ENCODE measurements around the gene TRAPPC14.

DNA sequence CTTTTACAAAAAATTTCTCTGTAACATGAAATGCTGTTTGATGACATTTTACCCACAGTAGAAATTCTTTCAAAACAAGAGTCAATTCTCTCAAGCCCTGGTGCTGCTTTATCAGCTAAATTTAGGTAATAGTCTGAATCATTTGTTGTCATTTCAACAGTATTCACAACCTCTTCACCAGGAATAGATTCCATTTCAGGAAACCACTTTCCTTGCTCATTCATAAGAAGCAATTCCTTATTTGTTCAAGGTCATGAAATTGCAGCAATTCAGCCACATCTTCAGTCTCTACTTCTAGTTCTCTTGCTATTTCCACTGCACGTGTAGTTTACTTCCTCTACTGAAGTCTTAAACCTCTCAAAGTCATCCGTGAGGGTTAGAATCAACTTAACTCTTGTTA is 33.3 kb upstream of the TRAPPC14 start:
- no peak for TF ChIP-seq EZH2 (IDR thresholded peaks at IDR 0.05; ENCODE audit: low read length, unreplicated experiment)
- TF ChIP-seq, protein P1, sequence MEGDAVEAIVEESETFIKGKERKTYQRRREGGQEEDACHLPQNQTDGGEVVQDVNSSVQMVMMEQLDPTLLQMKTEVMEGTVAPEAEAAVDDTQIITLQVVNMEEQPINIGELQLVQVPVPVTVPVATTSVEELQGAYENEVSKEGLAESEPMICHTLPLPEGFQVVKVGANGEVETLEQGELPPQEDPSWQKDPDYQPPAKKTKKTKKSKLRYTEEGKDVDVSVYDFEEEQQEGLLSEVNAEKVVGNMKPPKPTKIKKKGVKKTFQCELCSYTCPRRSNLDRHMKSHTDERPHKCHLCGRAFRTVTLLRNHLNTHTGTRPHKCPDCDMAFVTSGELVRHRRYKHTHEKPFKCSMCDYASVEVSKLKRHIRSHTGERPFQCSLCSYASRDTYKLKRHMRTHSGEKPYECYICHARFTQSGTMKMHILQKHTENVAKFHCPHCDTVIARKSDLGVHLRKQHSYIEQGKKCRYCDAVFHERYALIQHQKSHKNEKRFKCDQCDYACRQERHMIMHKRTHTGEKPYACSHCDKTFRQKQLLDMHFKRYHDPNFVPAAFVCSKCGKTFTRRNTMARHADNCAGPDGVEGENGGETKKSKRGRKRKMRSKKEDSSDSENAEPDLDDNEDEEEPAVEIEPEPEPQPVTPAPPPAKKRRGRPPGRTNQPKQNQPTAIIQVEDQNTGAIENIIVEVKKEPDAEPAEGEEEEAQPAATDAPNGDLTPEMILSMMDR (conservative IDR thresholded peaks at IDR 0.05; ENCODE audit: low read depth, low read length), result no peak
